Natural killer cell (primary cell): ENCODE measurements around the gene PDZD7. TPM values are rescaled to one million over a fixed set of nuclear protein-coding genes. Genes with fewer than 3 reads are reported as not detected.

ENCODE experiments used
- ATAC-seq, 3 donors: fragments of 150-1000 bp in 2 of 3; fragments of 200-7000 bp in 1 of 3; cut with Tn5 transposase; 1 replicate in 1 of 3; 2 replicates in 2 of 3; pipeline ENCODE4 v1.10.0; 2021; ENCODE audit warnings: mild to moderate bottlenecking in 2 of 3, moderate library complexity in 2 of 3
- DNase-seq, 2 donors: peaks; one replicate each; pipeline versions ENCODE4 v3.0.0 to v3.0.0-alpha.2; 2013 to 2021; ENCODE audit warnings: mixed read lengths in 1 of 2
- H3K27ac ChIP-seq: one replicate; pipeline ENCODE4 v1.5.1; 2013; ENCODE audit warnings: mild to moderate bottlenecking, low read length
- H3K27me3 ChIP-seq: one replicate; pipeline ENCODE4 v1.6.1; 2013; ENCODE audit warnings: low read length; ENCODE audit not compliant: control insufficient read depth, insufficient read depth
- H3K36me3 ChIP-seq: one replicate; pipeline ENCODE4 v1.6.1; 2013; ENCODE audit warnings: low read length; ENCODE audit not compliant: control insufficient read depth, insufficient read depth
- H3K4me1 ChIP-seq: one replicate; pipeline ENCODE4 v1.6.1; 2013; ENCODE audit warnings: low read length; ENCODE audit not compliant: control insufficient read depth, insufficient read depth
- H3K4me3 ChIP-seq: one replicate; pipeline ENCODE4 v1.5.1; 2013; ENCODE audit warnings: low read length
- H3K9me3 ChIP-seq: one replicate; pipeline ENCODE4 v1.6.1; 2013; ENCODE audit warnings: low read length; ENCODE audit not compliant: control insufficient read depth, insufficient read depth
- H3K27ac Mint-ChIP-seq, 2 donors: one replicate each; pipeline ENCODE4 v1.8.0; 2022; ENCODE audit warnings: mild to moderate bottlenecking in 2 of 2, mixed read lengths in 2 of 2, moderate library complexity in 1 of 2
- H3K27me3 Mint-ChIP-seq, 2 donors: one replicate each; pipeline ENCODE4 v1.8.0; 2022; ENCODE audit warnings: low read depth in 2 of 2, mixed read lengths in 2 of 2
- H3K36me3 Mint-ChIP-seq: one replicate; pipeline ENCODE4 v1.8.0; 2022; ENCODE audit warnings: mixed read lengths
- H3K4me1 Mint-ChIP-seq, 2 donors: one replicate each; pipeline ENCODE4 v1.8.0; 2022; ENCODE audit warnings: mixed read lengths in 2 of 2
- H3K4me3 Mint-ChIP-seq: one replicate; pipeline ENCODE4 v1.8.0; 2022; ENCODE audit warnings: mild to moderate bottlenecking, moderate library complexity, mixed read lengths
- H3K9me3 Mint-ChIP-seq, 2 donors: one replicate each; pipeline ENCODE4 v1.8.0; 2022; ENCODE audit warnings: mixed read lengths in 2 of 2
- WGBS: methylation state at CpG from one replicate; pipeline ENCODE4 v1.1.7; 2013; ENCODE audit warnings: missing lambda C conversion rate; ENCODE audit not compliant: insufficient coverage; 5-methylcytosine and 5-hydroxymethylcytosine counted together
- intact Hi-C: fragments of 100-400 bp; cut with micrococcal nuclease; formaldehyde crosslinking; loops from one replicate; pipeline ENCODE4 v1.14.2; 2022
- total RNA-seq, 4 donors: library from RNA; stranded (reverse); fragments of 120-200 nt in 1 of 4; gene quantifications; one replicate each; pipeline versions ENCODE4 v1.2.3 to v1.2.4, GENCODE V29; 2013 to 2022
- TF ChIP-seq, protein P1 (sequence below): fragments of 200-600 bp; IDR thresholded peaks from one replicate; pipeline ENCODE4 v1.8.0; 2022; ENCODE audit warnings: antibody characterized with exemption

PDZD7 gene
- total RNA-seq, 3 donors from 2014 or later (not counting 1 experiment from before 2014, with no cell fraction given): 0.35 to 1.2 (median 0.52) TPM

DNA sequence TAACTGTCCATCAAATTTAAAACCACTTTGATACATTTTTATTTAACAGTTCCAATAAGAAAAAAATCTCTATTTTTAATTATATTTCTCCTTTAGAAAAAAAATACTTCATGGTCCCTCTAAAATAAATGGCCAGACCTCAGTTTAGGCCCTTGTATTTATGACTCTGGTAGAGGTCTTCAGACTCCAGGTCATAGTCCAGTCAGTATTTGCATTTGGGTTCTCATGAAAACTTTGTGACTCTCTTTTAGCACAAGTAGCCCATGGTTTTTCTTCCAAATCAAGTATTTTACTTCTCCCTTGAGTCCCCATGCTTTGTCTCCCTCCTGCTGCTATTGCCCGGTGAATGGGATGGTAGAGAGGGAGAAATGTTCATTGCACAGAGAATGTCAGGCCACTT, 67.1 kb downstream of the PDZD7 start:
- Mint-ChIP-seq H3K27me3 (no peaks in the 10 kb centered on the region), H3K4me3 (no peak overlapping the region), H3K9me3 (no peaks in the 10 kb centered on the region), H3K36me3 (peaks cover 29% of the 10 kb centered on the region), H3K27ac (no peak overlapping the region), H3K4me1 (peaks cover 7% of the 10 kb centered on the region in 2 donors)
- Histone ChIP-seq H3K9me3 (no peaks in the 10 kb centered on the region), H3K36me3 (peaks cover 51% of the 10 kb centered on the region), H3K27ac (no peak overlapping the region), H3K4me3 (no peak overlapping the region), H3K4me1 (peaks cover 4% of the 10 kb centered on the region), H3K27me3 (no peaks in the 10 kb centered on the region)
- no peak for DNase-seq
- intact Hi-C loops: no loop called here
- 100% methylated on average over 1 of the region's 1 CpG for WGBS
- ATAC-seq: no peak
- TF ChIP-seq, protein P1, sequence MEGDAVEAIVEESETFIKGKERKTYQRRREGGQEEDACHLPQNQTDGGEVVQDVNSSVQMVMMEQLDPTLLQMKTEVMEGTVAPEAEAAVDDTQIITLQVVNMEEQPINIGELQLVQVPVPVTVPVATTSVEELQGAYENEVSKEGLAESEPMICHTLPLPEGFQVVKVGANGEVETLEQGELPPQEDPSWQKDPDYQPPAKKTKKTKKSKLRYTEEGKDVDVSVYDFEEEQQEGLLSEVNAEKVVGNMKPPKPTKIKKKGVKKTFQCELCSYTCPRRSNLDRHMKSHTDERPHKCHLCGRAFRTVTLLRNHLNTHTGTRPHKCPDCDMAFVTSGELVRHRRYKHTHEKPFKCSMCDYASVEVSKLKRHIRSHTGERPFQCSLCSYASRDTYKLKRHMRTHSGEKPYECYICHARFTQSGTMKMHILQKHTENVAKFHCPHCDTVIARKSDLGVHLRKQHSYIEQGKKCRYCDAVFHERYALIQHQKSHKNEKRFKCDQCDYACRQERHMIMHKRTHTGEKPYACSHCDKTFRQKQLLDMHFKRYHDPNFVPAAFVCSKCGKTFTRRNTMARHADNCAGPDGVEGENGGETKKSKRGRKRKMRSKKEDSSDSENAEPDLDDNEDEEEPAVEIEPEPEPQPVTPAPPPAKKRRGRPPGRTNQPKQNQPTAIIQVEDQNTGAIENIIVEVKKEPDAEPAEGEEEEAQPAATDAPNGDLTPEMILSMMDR: no peak

DNA sequence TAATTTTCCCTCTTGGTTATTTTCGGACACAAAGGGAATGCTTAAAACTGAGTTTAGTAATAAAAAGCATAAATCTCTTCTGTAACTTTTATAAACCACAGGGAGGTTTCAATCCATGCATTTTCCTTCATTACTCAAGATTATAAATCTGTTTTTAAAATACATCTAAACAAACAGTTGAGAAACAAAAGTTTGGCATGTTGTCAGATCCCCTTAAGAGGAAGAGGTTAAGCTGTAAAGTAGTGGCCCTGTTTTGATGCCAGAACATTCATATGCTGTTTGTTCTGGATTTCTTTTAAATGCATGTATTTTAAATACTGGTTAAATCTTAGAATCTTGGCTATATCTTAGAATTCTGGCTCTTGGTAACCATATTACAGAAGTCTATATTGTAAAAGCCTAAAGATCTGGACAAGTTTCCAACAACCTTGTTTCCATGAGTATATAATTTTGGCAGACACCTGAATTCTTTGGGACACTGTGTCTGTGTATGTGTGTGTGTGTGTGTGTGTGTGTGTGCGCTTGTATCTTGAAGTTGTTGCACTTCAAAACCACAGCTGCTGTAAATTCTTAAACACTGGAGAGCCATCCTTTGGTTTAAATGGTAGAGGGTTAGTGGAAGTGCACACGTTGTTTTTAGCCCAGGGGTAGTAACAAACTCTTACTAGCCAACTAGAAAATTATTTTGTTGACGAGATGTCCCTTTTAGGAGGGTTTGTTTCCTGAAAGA, 68.4 kb downstream of the PDZD7 start:
- H3K9me3 ChIP-seq: no peaks in the 10 kb centered on the region
- no peaks in the 10 kb centered on the region for H3K4me1 Mint-ChIP-seq
- peaks cover 34% of the 10 kb centered on the region for H3K36me3 Mint-ChIP-seq
- no peak overlapping the region for H3K4me3 ChIP-seq
- peaks cover 62% of the 10 kb centered on the region for H3K36me3 ChIP-seq
- WGBS: 100% methylated on average over 3 of the region's 4 CpGs
- no peaks in the 10 kb centered on the region for H3K27me3 Mint-ChIP-seq
- H3K4me3 Mint-ChIP-seq: no peak overlapping the region
- DNase-seq: no peak
- H3K27me3 ChIP-seq: no peaks in the 10 kb centered on the region
- no peaks in the 10 kb centered on the region for H3K4me1 ChIP-seq
- H3K9me3 Mint-ChIP-seq: no peaks in the 10 kb centered on the region
- H3K27ac ChIP-seq: no peak overlapping the region
- TF ChIP-seq, protein P1: no peak
- intact Hi-C loops: no loop called here
- no peak for ATAC-seq
- no peak overlapping the region for H3K27ac Mint-ChIP-seq

DNA sequence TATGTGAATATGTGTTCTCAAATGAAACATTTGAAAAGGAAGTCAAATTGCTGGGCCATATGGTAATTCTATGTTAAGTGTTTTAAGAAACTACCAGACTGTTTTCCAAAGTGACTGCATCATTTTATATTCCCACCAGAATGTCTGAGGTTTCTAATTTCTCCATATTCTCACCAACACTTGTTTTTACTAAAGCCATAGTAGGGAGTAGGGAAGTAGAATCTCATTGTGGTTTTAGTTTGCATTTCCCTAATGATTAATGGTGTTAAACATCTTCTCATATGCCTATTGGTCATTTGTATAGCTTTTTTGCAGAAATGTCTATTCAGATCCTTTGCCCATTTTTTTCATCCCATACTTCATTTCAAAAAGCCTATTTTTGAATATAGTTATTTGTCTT, 70.7 kb downstream of the PDZD7 start:
- H3K4me1 ChIP-seq: no peaks in the 10 kb centered on the region
- Mint-ChIP-seq H3K9me3 (no peaks in the 10 kb centered on the region), H3K27ac (peak overlapping the region in 1 of 2 donors; percentile 5), H3K27me3 (no peaks in the 10 kb centered on the region), H3K4me3 (no peak overlapping the region), H3K36me3 (peaks cover 34% of the 10 kb centered on the region), H3K4me1 (no peaks in the 10 kb centered on the region)
- ATAC-seq (no peak), DNase-seq (no peak)
- H3K36me3 ChIP-seq: peaks cover 73% of the 10 kb centered on the region
- intact Hi-C loops: no loop called here
- no peaks in the 10 kb centered on the region for H3K9me3 ChIP-seq
- no peak overlapping the region for H3K4me3 ChIP-seq
- TF ChIP-seq, protein P1: no peak
- H3K27me3 ChIP-seq: no peaks in the 10 kb centered on the region
- H3K27ac ChIP-seq: no peak overlapping the region

Other genes starting within 250 kb of the PDZD7 start
- gene SLF2, start 118.2 kb downstream of the PDZD7 start, total RNA-seq: 10 to 100 TPM; 24.2 to 35.4 (median 30.9) TPM
- 1 to 10 TPM in 1 of 3 donors, under 1 TPM in 1, not detected in 1; 0.53 to 1.7 TPM for gene SEMA4G, start 61.6 kb downstream of the PDZD7 start, total RNA-seq
- gene MRPL43, start 43.6 kb downstream of the PDZD7 start, total RNA-seq: 10 to 100 TPM; 27.2 to 42.0 (median 33.1) TPM
- gene TWNK, start 43.6 kb downstream of the PDZD7 start, total RNA-seq: 1 to 10 TPM; 2.2 to 3.6 (median 3.3) TPM
- gene LZTS2, start 31.3 kb downstream of the PDZD7 start, total RNA-seq: 10 to 100 TPM in 2 of 3 donors, 1 to 10 TPM in 1; 8.0 to 16.1 (median 11.7) TPM
- gene SFXN3, start 105 bp upstream of the PDZD7 start, total RNA-seq: 10 to 100 TPM; 59.7 to 74.5 (median 68.9) TPM
- gene KAZALD1, start 30.9 kb upstream of the PDZD7 start, total RNA-seq: under 1 TPM in 1 of 3 donors, not detected in 2; 0.49 TPM
- gene TLX1, start 100.2 kb upstream of the PDZD7 start, total RNA-seq: not detected
- gene LBX1, start 198.3 kb upstream of the PDZD7 start, total RNA-seq: not detected